Measurements from ENCODE around the gene FAM32A.

Gene FAM32A

GRCh38 chr19:16185123-16185767 is at the start of gene FAM32A:
Gene FAM32A (plus strand): TSS chr19:16185410. CDS start chr19:16185443, 33 bp downstream.
- peak within 1 kb of the TSS; percentile 89 for H3K4me3 ChIP-seq (ENCODE audit: low read depth, low read length)

DNA sequence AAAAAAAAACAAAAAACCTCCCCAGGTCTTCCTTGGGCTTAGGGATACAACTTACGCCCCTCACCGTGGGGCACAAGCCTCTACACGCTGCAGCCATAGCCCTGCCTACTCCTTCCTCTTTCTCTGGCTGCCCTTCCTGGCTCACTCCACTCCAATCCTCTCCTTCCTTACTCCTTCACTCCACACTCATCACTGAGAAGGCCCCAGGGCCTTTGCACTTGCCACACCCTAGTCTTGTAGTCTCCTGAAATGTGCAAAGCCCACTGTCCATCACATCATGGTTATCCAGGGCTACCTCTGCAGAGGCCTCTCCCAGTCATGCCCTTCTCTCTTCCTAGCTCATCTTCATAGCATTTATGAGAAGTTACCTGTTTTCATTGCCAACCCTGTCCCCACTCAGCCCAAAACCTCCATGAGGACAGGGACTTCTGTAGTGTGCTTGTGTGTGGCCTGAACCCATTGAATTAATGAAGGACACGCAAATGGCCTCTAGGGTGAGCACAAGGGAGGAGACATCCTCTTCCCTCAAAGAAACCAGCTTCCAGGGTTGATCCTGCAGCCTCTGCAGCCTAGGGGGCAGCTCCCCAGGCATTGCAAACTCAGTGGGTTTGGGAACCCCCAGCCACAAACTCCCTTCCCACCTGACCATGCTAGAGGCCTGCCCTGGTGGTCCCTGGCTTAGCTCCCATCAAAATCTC is 49.6 kb upstream of the FAM32A start:
- no peak overlapping the region for H3K4me3 ChIP-seq (ENCODE audit: low read depth, low read length)

DNA sequence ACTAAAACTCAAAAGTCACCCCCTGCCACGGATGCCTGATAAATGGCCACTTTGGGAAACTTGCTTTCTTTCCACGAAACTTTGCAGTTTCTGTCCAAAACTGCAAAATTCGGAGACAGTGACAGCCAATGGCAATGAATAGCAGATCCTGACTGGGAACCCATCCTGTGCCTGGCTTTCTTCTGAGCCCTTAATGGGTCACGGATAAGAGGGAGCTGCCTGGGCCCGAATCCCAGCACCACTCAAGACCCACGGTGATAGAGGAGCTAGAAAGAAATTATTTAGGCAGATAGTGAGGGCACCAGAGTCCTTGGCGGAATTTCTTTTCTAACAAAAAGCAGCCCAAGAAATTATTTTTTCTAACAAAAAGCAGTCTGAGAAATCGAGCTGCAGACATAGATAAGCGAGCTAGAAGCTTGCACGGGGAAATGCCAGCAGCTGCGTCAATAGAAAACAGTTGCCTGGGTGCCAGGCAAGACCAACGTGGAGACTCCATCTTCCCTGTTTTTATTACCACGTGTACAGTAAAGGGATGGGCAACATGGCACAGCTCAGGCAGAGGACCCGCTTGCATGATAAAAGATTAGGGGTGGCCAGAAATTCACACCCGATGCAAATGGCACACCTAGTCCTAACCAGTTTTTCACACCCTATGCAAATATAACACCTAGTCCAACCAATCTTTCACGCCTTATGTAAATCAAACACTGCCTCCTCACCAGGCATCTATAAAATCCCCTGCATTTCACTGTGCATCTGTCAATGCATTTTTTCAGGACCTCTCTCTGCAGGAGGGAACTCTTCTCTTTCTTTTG is 48.8 kb upstream of the FAM32A start:
- no peak overlapping the region for H3K4me3 ChIP-seq (ENCODE audit: low read depth, low read length)

- no peak overlapping the region for H3K4me3 ChIP-seq (ENCODE audit: low read depth, low read length)
These were observed 45.5 kb upstream of the FAM32A start for GRCh38 chr19:16139752-16140151.

DNA sequence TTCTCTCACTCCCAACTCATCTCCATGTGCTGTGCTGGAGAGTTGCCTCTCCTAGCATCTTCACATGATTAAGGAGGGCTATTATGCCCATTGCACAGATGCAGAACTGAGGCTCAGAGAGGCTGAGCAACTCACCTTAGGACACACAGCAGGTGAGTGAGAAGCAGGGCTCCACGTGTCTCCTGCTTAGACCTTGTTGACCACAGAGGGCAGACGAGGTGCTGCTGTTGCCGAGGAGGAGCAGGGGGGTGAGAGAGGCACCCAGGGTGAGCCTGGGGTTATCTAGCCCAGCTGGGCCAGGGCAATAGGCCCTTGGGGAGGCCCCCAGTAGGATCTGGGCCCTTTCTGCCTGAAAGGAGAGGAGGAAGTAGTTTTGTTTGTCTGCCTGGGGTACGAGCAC is 44.2 kb upstream of the FAM32A start:
- H3K4me3 ChIP-seq (ENCODE audit: low read depth, low read length), result no peak overlapping the region

- H3K4me3 ChIP-seq (ENCODE audit: low read depth, low read length), result no peak overlapping the region
These were observed 43.1 kb upstream of the FAM32A start for GRCh38 chr19:16142032-16142580.

GRCh38 chr19:16143399-16144215 is 41.6 kb upstream of the FAM32A start, which contains the start of gene HSH2D:
Gene HSH2D (plus strand): TSS chr19:16143685. CDS start chr19:16148751, 5,066 bp downstream.
- no peak within 1 kb of the TSS for H3K4me3 ChIP-seq (ENCODE audit: low read depth, low read length)

- H3K4me3 ChIP-seq (ENCODE audit: low read depth, low read length), result no peak overlapping the region
These were observed 41.0 kb upstream of the FAM32A start for GRCh38 chr19:16144216-16144581.

- no peak overlapping the region for H3K4me3 ChIP-seq (ENCODE audit: low read depth, low read length)
These were observed 39.1 kb upstream of the FAM32A start for GRCh38 chr19:16146112-16146511.

- no peak overlapping the region for H3K4me3 ChIP-seq (ENCODE audit: low read depth, low read length)
These were observed 36.6 kb upstream of the FAM32A start for GRCh38 chr19:16148443-16149229.

DNA sequence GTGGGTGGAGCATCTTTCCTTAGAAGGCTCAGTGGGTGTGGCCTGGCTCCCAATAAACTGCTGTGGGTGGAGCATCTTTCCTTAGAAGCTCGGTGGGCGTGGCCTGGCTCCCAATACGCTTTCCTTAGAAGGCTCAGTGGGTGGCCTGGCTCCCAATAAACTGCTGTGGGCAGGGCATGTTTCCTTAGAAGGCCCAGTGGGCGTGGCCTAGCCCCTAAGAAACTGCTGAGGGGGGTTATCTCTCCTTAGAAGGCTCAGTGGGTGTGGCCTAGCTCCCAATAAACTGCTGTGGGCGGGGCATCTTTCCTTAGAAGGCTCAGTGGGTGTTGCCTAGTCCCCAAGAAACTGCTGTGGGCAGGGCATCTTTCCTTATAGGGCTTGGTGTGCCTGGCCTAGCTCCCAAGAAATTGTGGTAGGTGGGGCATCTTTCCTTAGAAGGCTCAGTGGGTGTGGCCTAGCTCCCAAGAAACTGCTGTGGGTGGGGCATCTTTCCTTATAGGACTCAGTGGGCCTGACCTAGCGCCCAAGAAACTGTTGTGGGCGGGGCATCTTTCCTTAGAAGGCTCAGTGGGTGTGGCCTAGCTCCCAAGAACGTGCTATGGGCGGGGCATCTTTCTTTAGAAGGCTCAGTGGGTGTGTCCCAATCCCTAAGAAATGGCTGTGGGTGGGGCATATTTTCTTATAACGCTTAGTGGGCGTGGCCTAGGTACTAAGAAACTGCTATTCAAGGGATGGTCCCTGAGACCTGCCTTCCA is 31.5 kb upstream of the FAM32A start:
- no peak overlapping the region for H3K4me3 ChIP-seq (ENCODE audit: low read depth, low read length)

DNA sequence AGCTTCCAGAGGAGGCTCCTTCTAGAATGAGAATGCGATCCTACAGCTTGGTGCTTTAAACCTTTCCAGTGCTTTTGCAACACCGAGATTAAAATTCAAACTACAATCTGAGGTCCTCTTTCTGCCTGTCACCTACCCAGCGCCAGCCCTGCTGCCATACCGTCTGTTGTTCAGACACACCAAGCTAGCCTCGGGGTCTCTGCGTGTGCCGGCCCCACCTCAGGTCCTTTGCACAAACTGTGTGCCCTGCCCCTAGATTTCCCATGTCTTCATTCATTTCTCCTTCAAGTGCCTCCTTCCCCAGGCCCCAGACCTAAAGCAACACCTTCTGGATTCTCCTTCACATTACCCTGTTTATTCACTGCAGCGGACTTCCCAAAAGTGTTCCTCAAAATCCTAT is 30.7 kb upstream of the FAM32A start:
- H3K4me3 ChIP-seq (ENCODE audit: low read depth, low read length), result no peak overlapping the region

- H3K4me3 ChIP-seq (ENCODE audit: low read depth, low read length), result no peak overlapping the region
These were observed 30.1 kb upstream of the FAM32A start for GRCh38 chr19:16155128-16155527.

DNA sequence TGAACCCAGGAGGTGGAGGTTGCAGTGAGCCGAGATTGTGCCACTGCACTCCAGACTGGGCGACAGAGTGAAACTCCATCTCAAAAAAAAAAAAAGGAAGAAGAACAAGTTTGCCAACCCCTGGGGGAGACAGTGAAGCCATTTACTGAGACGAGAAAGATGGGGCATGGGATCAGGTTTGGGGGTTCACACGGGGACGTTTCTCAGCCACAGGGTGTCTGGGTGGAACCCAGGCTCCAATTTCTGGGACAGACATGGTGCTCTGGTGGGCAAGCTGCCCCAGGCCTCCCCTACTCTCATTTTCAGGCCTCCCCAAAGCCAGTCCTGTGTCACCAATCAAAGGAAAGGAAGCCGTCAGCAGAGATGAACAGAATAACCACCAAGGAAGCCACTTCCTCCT is 28.3 kb upstream of the FAM32A start:
- no peak overlapping the region for H3K4me3 ChIP-seq (ENCODE audit: low read depth, low read length)

- no peak overlapping the region for H3K4me3 ChIP-seq (ENCODE audit: low read depth, low read length)
These were observed 27.6 kb upstream of the FAM32A start for GRCh38 chr19:16157601-16158000.

DNA sequence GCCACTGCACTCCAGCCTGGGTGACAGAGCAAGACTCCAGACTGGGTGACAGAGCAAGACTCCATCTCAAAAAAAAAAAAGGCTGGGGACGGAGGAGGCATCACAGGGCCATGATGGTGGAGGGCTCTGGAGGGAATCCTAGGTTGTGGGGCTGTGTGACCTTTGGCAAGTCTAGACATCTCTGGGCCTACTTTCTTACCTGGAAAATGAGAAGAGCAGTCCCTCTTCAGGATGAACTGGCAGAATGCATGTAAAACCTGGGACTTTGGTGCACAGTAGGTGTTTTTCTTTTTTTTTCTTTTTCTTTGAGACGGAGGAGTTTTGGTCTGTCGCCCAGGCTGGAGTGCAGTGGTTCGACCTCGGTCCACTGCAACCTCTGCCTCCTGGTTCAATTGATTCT is 25.6 kb upstream of the FAM32A start:
- no peak overlapping the region for H3K4me3 ChIP-seq (ENCODE audit: low read depth, low read length)

DNA sequence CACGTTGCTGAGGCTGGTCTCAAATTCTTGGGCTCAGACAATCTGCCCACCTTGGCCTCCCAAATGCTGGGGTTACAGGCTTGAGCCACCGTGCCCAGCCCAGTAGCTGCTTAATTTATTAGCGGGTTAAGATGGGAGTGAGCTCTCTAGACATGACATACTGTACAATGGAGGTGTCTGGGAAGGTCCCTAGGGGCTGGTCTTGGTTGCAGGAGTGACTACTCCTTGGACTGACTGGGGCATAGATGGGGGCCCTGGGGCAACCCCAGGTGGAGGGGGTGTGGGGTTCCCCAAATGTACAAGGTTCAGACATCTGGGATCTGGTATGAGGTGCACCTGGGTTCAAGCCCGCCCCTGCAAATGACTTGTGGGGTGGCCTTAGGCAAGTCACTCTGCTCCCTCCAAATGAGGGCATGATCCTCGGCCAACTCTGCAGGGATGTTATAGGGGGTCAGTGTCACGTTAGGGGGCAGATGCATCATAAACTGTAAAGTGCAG is 24.7 kb upstream of the FAM32A start:
- H3K4me3 ChIP-seq (ENCODE audit: low read depth, low read length), result no peak overlapping the region

- H3K4me3 ChIP-seq (ENCODE audit: low read depth, low read length), result no peak overlapping the region
These were observed 24.2 kb upstream of the FAM32A start for GRCh38 chr19:16160943-16161560.

GRCh38 chr19:16161840-16162239 is 23.4 kb upstream of the FAM32A start:
- no peak overlapping the region for H3K4me3 ChIP-seq (ENCODE audit: low read depth, low read length)

Measured in iPS-11a (cell line).